RWPE1 (cell line): ENCODE results near the gene ATG2B.
A peak's percentile ranks its signal among the peaks of the same experiment; 100 is the strongest.

ENCODE experiments used
- CTCF ChIA-PET: fragments of 350-600 bp; sonication (Branson Sonifier 250); formaldehyde crosslinking; extraction: SDS; loops from one replicate; lab custom pipeline; 2021; lab: Yijun Ruan, JAX
- POLR2A ChIA-PET: fragments of 400-600 bp; formaldehyde crosslinking; extraction: SDS; loops from one replicate; lab custom pipeline; 2020; ENCODE audit warnings: antibody characterized with exemption; ENCODE audit not compliant: low non-redundant PET; lab: Yijun Ruan, JAX
- DNase-seq: peaks from one replicate; pipeline ENCODE4 v3.0.0; 2012; ENCODE audit warnings: low spot score
- H3K27ac ChIP-seq: fragments of 450-650 bp; 2 replicates; pipeline ENCODE4 v1.5.1; 2017
- TF ChIP-seq, protein P1 (sequence below): fragments of 450-650 bp; conservative IDR thresholded peaks from 2 replicates; pipeline ENCODE4 v1.5.1; 2017; ENCODE audit warnings: low read depth, mild to moderate bottlenecking

The ATG2B gene

GRCh38 chr14:96264200-96264553 is 99.0 kb downstream of the ATG2B start:
- POLR2A ChIA-PET: no interaction called here
- CTCF ChIA-PET: interaction anchor here (0.5 kb wide), 1 partner anchor 940 kb away, joined by 3 read pairs; no protein-coding TSS in a partner anchor
- DNase-seq: no peak
- no peak overlapping the region for H3K27ac ChIP-seq
- TF ChIP-seq, protein P1, sequence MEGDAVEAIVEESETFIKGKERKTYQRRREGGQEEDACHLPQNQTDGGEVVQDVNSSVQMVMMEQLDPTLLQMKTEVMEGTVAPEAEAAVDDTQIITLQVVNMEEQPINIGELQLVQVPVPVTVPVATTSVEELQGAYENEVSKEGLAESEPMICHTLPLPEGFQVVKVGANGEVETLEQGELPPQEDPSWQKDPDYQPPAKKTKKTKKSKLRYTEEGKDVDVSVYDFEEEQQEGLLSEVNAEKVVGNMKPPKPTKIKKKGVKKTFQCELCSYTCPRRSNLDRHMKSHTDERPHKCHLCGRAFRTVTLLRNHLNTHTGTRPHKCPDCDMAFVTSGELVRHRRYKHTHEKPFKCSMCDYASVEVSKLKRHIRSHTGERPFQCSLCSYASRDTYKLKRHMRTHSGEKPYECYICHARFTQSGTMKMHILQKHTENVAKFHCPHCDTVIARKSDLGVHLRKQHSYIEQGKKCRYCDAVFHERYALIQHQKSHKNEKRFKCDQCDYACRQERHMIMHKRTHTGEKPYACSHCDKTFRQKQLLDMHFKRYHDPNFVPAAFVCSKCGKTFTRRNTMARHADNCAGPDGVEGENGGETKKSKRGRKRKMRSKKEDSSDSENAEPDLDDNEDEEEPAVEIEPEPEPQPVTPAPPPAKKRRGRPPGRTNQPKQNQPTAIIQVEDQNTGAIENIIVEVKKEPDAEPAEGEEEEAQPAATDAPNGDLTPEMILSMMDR: no peak

- peak overlapping the region; percentile 28; the same call in 1 of the 2 replicates for H3K27ac ChIP-seq
- CTCF ChIA-PET: no interaction called here
- DNase-seq: no peak
- POLR2A ChIA-PET: no interaction called here
- TF ChIP-seq, protein P1: no peak
Measured at GRCh38 chr14:96263347-96264199, 99.6 kb downstream of the ATG2B start.

GRCh38 chr14:96261772-96262655 is 101.1 kb downstream of the ATG2B start:
- TF ChIP-seq, protein P1: no peak
- DNase-seq: no peak
- H3K27ac ChIP-seq: 0 out of 2 replicates have a peak overlapping the region, but pooled peaks have one; percentile 17
- ChIA-PET POLR2A (no interaction called here), CTCF (interaction anchor here (0.6 kb wide), 1 partner anchor 209 kb away, joined by 3 read pairs; no protein-coding TSS in a partner anchor)

GRCh38 chr14:96261053-96261452 is 102.1 kb downstream of the ATG2B start:
- DNase-seq: no peak
- ChIA-PET CTCF (no interaction called here), POLR2A (interaction anchor here (0.7 kb wide), 1 partner anchor 8 kb away, joined by 3 read pairs; no protein-coding TSS in a partner anchor)
- TF ChIP-seq, protein P1: no peak
- no peak overlapping the region for H3K27ac ChIP-seq

DNA sequence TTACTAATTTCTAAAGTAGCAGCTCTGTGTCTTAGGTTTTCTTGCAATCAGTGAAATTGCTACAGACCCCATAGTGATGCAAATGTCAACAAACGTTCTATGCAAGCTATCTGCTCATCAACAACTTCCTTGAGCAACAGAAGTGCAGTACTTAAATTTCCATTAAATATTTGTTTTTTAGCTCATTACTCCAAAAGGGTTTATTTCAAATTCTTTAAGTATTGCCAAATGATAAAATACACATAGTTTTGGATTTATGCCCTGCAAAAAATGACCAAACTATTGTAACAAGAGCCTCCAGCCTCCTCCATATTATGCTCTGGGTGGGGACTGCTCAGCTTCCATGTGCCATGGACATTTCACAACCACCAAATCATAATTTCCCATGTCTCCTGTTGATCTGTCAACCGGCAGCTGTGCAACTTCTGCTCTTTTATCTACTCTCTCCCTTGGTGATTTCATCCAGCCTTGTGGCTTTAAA is 102.8 kb downstream of the ATG2B start:
- ChIA-PET CTCF (interaction anchor here (0.6 kb wide), 1 partner anchor 16 kb away, joined by 5 read pairs; no protein-coding TSS in a partner anchor), POLR2A (no interaction called here)
- TF ChIP-seq, protein P1: no peak

GRCh38 chr14:96257900-96258299 is 105.2 kb downstream of the ATG2B start:
- ChIA-PET CTCF (no interaction called here), POLR2A (no interaction called here)
- DNase-seq: no peak
- H3K27ac ChIP-seq: peak overlapping the region; percentile 84
- TF ChIP-seq, protein P1: no peak

More for the DNA sequence above, 102.8 kb downstream of the ATG2B start:
- DNase-seq: no peak
- peak overlapping the region; percentile 75 for H3K27ac ChIP-seq
